ENCODE results near the gene CLCF1.
"Not testable (repeated sequence)": the region's sequence is repeated elsewhere in the genome, so short reads cannot be mapped to it uniquely, and the experiment has no call there.

Gene CLCF1

DNA sequence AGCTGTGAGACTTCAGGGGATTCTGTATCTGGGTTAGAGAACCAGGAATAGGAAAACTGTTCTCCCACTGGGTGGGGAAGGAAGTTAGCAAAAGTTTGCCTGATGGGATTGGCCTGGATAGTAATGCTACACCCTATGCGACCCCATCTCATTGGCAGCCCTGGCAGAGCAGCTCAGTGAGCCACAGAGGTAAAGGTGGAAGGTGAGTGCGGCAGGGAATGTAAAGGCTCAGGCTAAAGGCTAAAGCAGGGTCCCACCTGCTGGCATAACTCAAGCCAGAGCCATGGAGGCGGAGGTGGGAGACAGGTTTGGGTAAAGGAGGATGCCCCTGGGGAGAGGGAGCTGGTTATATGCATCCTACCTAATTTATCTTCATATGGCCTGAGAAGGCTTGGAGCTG lies 51.3 kb downstream of the CLCF1 start:
- DNase-seq (ENCODE audit: low read depth in 2 of 2), result no peak

GRCh38 chr11:67321313-67321871 lies 52.0 kb downstream of the CLCF1 start:
- no peak for DNase-seq (ENCODE audit: low read depth in 2 of 2)

DNA sequence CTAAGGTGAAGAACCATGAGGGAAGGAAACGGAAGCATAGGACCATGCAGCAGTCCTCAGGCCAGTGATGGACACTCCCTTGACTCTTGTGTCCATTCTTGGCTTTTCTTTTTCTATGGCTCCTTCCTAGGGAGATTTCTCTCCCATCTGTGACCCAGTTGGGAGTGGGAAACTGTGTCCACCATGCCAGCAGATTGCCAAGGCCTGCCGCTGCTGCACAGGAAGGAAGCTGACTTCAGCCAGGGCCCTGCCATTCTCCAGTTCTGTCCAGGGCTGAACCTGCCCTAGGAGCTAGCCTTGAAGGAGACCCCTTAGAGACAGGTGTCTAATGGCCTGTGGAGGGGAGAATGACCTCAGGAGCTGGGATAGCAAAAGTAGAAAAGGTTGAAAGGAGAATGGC lies 52.7 kb downstream of the CLCF1 start:
- no peak for DNase-seq (ENCODE audit: low read depth in 2 of 2)

GRCh38 chr11:67320011-67320410 lies 53.4 kb downstream of the CLCF1 start:
- no peak for DNase-seq (ENCODE audit: low read depth in 2 of 2)

DNA sequence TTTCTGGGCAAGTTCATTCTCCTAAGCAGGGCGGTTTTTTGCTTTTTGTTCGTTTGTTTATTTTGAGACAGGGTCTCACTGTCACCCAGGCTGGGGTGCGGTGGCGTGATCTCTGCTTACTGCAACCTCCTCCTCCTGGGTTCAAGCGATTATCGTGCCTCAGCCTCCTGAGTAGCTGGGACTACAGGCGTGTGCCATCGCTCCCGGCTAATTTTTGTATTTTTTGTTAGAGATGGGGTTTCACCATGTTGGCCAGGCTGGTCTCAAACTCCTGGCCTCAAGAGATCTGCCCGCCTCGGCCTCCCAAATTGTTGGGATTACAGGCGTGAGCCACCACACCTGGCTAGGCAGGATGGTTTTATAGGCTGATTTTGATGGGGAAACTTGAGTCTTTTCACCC lies 54.5 kb downstream of the CLCF1 start:
- not testable (repeated sequence) for DNase-seq (ENCODE audit: low read depth in 2 of 2)

GRCh38 chr11:67317888-67318555 lies 55.4 kb downstream of the CLCF1 start:
- no peak for DNase-seq (ENCODE audit: low read depth in 2 of 2)

- DNase-seq (ENCODE audit: low read depth in 2 of 2), result peak; percentile 98
Observed at GRCh38 chr11:67317205-67317887, 56.1 kb downstream of the CLCF1 start.

- no peak for DNase-seq (ENCODE audit: low read depth in 2 of 2)
Observed at GRCh38 chr11:67316882-67317204, 56.6 kb downstream of the CLCF1 start.

DNA sequence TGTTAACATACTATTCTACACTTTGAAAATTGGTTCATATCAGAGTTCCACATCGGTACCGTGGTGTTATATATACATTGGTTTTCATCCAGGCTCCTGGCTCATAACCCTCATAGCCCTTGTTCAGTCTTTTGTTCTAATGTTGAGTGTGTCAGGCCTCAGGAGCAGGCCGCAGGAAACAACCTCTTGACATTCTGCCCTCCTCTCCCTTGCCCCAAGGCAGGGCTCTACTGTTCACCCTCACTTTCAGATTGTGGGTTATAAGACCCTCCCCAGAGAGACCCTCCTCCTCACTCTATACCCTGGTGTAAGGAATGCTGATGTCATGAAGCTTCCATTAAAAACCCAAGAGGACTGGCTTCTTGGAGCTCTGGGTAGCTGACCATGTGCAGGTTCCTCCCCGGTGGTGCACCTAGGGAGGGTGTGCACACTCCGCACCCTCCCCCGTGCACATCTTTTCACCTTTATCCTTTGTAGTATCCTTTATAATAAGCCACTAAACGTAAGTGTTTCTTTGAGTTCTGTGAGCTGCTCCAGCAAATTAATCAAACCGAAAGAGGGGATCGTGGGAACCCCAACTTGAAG lies 58.0 kb downstream of the CLCF1 start:
- no peak for DNase-seq (ENCODE audit: low read depth in 2 of 2)

DNA sequence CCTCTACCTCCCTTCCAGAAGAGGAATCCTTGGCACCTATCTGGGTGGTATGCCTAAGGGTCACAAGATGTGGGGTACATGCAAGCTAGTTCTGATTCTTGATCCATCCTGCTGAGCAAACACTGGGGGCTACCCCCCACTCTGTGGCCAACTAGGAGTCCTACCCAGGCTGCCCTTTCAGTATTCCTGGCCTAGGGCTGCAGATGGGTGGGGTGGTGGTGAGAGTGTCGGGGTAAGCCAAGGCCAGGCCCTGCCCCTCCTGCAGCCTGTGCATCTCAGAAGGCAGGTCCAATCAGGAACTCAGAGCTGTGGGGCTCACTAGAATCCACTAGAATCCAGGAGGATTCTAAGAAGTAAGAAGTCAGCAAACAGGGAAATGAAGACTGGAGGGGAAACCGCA lies 59.2 kb downstream of the CLCF1 start:
- no peak for DNase-seq (ENCODE audit: low read depth in 2 of 2)

All from stimulated activated CD8-positive, alpha-beta memory T cell treated with anti-CD3 and anti-CD28 coated beads, Interleukin-2, amount 100 ng/mL, for 1 hour (primary cell).